ENCODE measurements around the gene KCNQ2.

Gene KCNQ2

DNA sequence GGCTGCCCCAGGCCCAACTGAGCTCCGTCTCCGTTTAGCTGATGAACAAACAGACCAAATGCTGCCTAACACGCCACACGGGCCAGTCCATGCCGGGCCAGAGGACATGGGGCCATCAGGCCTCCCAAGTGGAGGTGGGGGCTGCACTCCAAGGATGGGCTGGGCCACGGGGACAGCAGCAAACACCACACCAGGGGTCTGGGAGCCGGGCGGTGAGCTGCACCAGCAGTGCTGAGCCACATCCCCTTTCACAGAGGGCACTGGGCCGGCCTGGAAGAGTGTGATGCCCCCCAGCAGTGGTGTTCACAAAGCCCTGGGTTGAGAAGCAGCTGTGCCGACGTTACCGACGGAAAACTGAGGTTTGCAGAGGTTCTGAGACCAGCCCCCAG is 2.7 kb downstream of the KCNQ2 start:
- DNase-seq = no peak

DNA sequence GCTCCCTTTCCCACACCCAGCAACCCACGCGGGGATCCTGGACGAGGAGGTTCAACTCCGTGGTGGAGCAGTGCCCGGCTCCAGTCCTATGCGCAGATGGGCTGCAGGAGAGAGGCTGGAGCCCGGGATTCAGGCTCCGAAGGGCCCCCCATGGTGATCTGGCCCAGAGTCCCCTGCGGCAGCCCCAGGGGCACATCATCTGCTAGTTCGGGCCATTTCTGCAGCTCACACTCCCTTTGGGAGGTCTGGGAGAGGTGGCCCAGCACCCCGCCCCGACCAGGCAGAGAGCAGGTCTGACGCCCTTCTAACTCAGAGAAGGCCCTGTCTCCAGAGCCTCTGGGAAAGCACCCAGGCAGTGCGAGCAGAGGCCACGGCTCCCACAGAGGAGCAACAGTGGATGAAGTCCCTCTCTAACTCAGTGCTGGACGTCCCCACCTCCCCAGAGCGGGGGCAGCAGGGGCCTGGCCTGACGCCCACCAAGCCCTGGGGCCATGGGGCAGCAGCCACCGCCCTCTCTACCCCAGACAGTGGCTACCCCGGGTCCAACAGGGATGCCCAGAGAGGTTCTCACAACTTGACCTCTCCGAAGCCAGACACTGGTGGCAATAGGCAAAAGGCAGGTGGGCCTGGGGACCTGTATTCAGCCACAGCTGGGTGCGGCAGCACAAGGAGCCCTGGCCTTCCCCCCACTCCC is 3.3 kb downstream of the KCNQ2 start:
- no peak for DNase-seq

DNA sequence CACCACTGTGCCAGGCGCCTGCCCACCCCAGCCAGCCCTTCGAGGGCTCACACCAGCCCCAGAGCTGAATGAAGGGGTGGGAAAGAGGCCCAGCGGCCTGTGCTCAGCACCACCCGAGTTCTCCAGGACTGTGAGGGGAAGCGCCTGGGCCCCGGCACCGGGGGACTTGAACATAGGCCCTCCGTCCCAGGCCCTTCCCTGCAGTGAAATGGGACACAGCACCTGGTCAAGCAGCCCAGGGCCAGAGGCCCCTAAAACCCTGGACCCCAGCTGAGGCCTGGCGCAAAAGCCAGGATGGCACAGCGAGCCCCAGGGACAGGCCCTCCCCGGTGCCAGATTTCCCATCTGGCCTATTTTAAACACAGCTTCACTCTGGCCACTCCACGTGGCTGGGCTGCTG is 4.0 kb downstream of the KCNQ2 start:
- no peak for DNase-seq

DNA sequence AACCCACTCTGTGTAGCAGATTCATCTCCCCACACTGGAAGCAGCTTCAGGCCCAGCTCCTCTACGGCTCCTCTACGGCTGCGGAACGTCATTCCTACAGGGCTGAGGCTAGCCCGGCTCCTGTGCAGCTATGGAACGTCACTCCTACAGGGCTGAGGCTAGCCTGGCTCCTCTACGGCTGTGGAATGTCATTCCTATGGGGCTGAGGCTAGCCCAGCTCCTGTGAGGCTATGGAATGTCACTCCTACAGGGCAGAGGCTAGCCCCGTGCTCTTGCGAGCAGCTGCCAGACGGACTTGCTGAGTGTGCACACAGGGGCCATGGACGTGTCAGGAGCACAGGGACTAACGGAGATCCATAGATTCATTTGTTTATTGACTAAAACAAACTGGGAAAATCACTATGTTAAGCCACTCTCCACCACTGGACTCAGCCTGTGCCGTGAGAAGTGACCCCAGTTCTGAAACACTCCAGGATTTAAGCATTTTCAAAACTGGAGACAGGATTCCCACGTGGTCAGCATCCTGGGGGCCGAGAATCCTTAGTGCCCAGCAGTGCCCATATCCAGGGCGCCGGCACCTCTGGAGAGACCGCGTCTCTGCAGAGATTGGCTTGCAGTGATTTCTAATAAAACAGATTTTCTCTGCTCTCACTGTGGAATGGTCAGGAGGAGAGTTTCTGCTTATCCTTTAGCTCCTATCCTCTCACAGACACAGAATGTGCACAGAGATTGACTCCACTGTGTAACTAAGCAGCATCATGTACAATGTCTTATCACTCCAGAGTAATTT is 5.0 kb downstream of the KCNQ2 start:
- no peak for DNase-seq

DNA sequence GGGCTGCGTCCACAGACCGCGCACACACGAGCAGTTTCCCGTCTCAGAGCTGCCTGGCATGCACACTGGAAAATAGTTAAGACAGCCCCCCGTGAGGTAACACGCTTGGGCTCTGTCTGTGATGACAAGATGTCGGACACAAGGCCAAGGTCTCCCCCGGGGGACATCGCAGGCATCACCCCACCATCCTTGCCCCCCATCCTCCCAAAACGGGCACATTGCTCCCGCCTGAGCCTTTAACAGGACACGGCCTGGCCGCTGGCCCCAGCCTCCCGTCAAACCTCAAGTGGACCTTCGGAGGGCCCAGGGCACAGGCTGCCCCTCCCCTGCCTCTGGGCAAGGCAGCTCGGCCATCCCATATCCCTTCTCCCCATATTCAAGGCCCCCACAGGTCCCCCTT is 5.6 kb downstream of the KCNQ2 start:
- DNase-seq = no peak

DNA sequence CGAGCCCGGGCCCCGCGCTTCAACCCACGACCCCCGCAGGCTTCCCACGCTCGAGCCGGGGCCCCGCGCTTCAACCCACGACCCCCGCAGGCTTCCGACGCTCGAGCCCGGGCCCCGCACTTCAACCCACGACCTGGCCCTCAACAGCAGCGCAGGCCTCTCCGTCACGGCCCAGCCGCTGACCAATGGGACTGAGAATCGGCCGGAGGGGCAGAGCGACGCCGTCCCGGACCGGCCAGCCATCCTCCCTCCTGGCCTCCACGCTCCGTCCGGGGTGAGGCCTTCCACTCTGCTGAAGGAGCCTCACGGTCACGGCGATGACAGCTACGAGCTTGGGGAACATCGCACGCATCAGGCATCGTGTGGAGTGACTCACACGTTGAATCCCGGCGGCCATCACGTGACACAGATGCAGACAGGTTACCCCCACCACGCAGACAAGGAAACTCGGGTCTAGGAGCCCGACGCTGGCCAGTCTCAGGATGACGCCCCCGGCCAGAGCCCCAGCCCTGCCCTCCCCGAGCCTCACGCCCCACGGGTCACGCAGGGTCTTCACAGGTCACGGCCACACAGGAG is 6.1 kb downstream of the KCNQ2 start:
- no peak for DNase-seq

DNA sequence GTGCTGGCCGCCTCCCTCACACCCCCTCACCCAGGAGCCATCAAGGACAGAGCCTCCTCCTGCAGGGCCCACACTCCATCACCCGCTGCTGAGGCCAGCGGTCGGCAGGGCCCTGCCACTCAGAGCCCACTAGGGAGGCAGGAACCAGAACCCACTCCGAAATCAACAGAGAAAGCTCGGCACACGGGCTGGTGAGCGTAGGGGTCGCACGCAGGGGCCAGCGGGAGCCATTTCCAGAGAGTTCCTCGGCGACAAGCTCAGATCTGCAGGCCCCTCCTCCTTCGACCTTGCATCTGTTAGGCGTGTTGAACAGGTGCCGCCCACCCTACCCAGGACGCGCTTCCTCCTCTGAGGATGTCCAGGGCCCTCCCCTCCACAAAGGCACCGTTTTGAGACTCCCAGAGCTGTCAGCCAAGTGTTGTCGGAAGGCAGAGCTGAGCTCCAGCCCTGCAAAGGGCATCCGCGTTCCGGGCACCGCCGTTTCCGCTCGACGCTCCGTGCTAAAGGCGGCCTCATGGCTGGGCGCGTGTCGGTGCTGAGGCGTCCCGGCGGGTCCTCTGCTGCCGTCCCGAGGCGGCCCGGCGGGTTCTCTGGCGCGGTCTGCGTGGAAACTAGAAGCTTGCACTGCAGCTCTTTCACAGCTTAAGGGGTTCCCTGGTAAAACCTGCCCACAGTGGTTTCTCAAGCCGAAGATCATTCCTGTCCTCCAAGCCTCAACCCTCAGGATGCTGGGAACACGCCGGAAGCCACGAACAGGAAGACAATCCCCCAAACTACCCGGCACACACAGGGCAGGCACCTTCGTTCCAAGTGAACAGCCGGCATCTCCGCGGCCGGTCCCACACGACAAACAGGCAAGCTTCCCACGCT is 6.8 kb downstream of the KCNQ2 start:
- DNase-seq = no peak

DNA sequence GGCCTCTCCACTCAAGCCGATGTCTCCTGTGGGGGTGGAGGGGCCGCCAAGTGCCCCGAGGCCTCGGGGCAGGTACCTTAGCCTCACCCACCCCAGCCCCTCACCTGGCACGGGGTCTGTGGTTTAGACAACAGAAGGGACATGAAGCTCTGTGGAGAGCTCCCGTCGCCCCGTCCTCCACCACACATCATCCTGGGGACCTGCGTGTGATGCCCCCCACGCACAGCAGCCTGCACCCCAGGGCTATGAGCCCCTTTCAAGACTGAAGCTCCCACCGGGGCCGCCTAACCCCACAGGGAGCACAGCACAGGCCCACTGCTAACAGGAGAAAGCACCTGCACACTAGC is 8.2 kb downstream of the KCNQ2 start:
- DNase-seq = no peak

DNA sequence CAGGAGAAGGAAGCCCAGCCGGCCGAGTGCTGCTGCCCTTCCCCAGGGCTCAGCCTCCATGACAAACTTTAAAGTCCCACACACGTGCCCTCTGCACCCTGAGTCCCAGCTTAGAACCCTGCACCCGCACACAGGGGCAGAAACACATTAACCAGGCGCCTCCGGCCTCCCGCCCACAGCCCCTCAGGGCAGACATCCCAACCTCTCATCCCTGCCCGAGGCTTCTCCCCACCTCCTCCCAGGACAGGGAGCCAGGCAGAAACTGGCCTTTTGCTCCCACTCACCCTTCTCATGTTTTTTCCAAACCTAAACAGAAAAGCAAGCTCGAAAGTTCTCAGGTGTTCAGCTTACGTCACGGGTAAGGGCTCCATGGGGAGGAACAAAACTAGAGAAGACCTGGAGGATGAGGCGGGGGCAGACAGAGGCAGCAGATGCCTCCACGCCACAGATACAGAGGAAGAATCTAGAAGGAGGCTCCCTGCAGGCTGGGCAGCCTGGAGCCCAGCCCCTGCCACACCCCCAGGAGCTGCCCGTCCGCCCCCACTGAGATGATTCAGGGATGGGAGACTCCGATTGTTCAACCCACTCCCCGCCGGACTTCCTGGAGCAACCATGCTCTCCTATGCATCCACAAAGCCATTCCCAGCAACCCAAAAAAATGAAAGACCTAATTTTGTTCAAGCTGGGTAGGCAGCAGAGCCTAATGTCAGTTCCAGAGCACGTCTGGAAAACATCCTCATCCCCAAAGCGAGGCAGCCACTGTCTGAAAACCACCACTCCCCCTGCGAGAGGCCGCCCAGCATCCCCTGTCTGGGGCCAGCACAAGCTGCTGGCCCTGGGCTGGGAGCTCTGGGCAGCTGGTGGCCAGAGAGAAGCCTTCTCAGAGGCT is 8.8 kb downstream of the KCNQ2 start:
- no peak for DNase-seq

DNA sequence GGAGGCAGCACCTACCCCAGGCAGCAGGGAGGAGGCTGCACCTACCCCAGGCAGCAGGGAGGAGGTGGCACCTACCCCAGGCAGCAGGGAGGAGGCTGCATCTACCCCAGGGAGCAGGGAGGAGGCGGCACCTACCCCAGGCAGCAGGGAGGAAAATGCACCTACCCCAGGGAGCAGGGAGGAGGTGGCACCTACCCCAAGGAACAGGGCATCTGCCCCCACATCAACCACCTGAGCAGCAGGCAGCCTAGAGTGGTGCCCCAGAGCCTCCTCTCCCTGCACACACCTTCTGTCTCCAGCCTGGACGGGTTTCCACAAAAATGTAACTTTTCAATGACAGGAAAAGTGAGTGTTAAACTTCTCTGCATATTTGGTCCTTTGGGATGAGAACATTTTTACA is 10.2 kb downstream of the KCNQ2 start:
- DNase-seq = no peak

DNA sequence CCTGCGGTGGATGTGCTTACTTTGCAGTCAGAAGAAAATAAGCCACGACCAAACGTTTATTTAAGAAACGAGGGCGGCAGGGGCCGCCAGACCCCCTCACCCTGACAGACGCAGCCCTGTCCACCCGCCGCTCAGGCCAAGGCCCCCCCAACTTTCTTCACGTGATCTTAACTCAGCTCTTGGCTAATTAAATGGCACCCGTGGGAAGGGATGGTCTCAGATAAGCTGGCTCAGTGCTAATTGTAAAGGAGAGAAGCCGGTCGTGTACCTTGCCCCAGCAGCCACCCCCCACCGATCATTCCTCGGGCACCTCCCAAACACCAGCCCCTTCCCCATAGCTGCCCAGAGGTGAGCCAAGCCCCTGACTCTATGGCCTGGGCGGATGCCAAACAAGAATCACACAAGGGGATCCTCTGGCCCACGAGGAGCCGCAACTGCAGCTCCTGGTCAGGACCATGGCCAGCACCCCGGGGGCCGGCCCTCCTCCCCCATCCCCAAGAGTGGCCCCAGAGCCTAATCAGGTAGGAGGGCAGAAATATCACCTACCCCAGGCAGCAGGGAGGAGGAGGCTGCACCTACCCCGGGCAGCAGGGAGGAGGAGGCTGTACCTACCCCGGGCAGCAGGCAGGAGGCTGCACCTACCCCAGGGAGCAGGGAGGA is 11.2 kb downstream of the KCNQ2 start:
- no peak for DNase-seq

DNA sequence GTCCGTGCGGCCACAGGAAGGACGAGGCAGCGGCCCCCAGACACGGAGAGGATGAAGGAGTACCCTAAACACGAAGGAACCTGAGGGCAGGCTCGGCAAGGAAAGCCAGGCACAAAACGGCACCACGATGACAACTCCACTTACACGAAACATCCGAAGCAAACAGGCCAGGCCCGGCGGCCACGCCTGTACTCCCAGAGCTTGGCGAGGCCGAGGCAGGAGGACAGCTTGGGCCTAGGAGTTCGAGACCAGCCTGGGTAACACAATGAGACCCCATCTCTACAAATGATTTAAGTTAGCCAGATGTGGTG is 13.4 kb downstream of the KCNQ2 start:
- DNase-seq = no peak

DNA sequence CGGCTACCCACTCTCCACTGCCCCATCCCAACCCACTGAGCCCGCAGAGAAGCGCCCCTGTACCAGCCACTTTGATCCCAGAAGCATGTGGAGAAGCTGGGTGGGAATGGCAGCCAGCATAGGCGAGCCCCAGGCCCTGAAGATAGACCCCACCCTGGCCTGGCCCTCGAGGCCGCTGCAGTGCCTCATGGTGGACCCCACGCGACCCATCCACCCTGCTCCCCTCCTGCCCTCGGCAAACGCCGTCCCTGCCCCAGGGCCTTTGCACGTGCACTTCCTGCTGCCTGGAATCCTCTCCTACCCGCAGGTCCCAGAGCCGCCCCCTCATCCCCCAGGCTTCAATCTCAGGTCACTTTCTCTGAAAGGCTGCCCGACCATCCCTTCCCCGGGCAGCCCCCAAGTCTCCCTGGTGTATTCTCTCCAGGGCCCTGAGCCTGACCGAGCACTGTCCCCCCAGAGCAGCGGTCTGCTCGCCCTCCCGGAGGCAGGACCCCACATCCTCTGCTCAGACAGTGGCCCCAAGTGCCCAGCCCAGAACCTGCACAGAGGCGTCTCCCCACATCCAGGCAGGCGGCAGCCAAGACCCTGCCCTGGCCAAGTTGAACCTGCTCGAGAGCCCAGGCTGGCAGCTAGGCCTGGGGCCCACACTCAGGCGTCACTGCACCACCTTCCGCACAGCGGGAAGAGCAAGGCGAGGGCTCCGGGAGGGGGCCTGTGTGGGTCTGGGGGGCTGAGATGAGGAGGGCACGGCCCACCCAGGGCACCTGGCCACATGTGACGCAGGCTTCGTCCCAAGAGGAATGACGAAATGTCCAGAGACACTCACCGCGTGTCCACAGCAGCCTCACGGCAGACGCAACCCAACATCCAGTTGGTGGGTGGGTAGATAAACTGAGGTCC is 14.0 kb downstream of the KCNQ2 start:
- DNase-seq = no peak

DNA sequence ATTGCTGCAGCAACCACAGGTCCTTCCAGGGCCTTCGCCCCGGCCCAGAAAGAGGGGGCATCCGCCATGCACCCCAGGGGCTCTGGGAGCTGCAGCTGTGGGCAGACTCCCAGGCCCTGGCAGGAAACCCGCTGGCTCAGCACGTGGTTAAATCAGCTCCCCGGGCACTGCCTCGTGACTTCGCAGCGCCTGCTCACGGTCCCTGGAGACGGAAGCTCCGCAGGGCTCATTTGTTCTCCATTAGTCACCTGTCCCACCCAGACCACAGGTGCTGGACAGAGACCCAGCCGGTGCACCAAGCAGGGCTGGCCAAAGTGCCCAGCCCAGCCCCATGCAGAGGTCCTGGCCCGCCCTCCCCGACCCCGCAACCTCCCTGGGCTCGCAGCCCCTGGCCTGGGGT is 14.7 kb downstream of the KCNQ2 start:
- no peak for DNase-seq

DNA sequence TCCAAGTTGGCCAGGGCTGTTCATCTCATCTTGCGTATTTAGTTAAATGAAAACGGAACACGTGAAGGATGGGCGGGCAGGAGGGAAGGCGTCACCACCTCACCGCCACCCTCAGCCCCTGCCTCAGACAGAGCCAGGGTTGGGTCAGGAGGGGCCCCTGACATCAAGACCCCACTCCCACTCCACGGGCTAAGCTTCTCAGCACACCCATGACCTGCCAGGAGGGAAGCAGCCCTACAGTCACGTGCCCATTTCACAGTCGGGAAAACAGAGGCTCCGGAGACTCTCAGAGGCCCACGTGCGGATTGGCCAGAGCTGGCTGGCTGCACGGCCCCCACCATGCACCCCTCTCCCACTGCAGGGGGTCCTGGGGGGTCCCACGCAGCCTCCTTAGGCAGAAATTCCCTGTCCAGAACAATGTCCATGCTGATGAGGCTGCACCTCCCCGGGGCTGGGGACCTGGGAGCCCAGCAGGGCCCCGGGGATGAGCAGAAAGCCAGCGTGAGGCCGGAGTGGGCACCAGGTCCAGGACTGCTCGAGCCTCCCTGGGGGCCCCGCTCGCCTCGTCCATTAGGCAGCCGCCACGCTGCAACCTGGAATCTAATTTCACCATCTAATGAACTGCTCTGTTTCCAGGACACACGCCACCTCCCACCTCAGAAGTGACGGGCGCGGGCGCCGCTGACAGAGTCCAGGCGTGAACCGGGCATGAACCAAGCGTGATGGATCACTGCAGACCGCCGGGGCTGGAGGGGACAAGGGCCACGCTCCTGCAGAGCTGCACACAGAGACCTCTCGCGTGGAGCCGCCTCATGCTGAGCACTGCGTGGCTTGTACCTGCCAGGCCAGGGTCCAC is 15.8 kb downstream of the KCNQ2 start:
- no peak for DNase-seq

DNA sequence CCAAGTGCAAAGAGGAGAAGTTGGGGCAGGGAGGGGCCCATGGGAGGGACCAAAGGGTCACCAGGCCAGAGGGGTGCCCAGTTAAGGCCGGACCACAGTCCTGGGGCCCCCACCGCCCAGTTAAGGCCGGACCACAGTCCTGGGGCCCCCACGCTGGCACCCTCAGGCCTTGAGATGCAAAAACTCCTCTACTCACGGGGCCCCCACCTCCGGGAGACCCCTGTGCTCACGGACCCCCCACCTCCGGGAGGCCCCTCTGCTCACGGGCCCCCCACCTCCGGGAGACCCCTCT is 16.9 kb downstream of the KCNQ2 start:
- no peak for DNase-seq

DNA sequence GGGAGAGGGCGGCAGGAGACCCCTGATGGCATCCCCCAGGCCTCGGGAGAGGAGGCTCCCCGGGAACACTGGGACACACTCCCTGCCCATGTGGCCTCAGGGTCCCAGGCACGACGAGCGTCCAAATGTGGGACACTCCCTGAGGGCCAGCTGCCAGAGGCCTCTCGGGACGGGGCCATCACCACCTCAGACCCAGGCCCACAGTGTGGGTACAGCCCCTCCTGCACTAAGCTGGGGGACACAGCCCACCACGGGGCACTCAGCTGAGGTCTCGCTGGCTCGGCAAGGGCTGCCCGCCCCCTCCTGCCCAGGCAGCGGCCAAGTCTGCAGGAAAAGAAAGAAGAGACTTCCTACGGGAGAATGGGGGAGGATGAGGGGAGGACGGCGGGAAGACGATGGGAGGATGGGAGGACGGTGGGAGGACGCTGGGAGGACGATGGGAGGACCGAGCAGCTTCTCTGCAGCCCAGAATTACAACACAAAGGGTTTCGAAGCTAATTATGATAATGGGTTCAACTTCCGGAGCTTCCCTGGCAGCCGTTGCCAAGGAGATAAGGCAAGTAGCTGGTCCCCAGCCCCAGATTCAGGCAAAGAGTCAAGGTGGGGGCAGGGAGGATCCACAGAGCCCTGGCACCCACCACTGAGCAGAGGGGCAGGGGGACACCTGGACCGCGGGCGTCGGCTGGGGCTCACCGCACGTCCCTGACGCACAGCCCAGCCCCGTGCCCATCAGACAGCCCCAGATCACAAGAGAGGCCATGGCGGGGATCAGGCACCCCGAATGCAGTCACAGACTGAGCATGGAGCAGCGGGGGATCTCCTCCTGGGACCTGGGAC is 17.5 kb downstream of the KCNQ2 start:
- no peak for DNase-seq

DNA sequence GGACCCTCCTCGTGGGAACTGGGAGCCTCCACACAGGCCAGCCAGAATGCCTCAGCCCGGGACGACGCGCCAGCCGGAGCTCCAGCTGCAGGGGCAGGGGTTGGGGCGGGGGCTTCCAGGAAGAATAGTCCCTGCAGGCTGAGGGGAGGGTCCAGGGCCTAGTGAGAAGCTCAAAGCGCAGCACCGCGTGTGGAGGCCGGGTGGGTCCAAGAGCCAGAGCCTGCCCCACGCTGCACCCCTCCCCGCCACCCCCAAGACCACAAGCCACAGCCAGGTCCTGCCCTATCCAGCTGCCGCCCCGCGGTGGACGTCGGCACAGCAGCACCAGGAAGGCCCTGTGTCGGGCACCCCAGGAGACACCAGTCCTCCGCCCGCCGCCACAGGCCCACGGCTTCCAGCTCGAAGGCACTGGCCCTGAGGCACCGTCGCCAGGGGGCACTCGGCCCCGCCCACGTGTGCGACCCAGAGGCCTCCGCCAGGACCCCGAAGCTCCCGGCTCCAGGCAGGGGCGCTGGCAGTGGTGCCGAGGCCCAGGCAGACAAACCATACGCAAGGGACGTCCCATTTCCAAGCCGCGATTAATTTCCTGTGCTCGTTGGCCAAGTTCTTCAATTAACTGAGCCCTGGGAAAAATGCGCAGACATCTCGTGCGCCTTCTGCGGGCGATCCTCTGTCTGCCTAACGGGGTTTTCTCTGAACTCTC is 19.5 kb downstream of the KCNQ2 start:
- peak; percentile 32 for DNase-seq

DNA sequence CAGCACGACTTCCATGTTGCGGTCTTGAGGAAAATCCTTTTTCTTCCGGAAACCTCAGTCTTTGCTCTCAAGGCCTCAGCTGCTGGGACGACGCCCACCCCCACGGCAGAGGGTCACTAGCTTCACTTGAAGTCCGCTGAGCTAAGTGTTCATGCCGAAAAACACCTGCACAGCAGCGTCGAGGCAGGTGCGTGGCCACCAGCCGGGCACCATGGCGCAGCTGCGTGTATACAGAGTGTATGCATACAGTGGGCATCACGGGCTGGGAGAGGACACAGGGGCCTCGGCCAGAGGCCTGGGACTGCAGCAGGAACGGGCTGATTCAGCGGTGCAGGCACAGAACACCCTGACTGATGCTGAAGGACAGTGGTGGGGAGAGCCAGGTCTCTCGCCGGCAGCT is 20.1 kb downstream of the KCNQ2 start:
- DNase-seq = no peak
